ENCODE results near the gene RALA. TPM values are rescaled to one million over a fixed set of nuclear protein-coding genes. Genes with fewer than 3 reads are reported as not detected.

The RALA gene
- total and polyA plus RNA-seq, 2 donors from 2014 or later = 21.5 to 25.1 TPM

DNA sequence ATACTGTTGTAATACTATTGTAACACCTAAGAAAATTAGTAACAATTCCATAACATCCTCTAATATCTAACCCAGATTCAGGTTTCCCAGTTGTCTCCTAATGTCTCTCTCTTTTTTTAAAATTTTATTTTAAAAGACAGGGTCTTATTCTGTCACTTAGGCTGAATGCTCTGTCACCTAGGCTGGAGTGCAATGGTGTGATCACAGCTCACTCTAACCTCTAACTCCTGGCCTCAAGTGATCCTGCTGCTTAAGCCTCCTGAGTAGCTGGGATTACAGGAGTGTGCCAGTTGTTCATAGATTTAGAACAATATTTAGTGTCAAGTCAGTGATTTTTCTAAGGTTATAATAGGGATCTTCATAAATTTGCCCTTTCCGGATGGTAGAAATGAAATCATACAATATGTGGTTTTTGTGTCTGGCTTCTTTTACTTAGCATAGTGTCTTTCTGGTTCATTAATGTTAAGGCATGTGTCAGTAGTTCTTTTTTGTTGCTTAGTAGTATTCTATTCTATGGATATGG lies 14.7 kb downstream of the RALA start:
- TF ChIP-seq, protein P1, sequence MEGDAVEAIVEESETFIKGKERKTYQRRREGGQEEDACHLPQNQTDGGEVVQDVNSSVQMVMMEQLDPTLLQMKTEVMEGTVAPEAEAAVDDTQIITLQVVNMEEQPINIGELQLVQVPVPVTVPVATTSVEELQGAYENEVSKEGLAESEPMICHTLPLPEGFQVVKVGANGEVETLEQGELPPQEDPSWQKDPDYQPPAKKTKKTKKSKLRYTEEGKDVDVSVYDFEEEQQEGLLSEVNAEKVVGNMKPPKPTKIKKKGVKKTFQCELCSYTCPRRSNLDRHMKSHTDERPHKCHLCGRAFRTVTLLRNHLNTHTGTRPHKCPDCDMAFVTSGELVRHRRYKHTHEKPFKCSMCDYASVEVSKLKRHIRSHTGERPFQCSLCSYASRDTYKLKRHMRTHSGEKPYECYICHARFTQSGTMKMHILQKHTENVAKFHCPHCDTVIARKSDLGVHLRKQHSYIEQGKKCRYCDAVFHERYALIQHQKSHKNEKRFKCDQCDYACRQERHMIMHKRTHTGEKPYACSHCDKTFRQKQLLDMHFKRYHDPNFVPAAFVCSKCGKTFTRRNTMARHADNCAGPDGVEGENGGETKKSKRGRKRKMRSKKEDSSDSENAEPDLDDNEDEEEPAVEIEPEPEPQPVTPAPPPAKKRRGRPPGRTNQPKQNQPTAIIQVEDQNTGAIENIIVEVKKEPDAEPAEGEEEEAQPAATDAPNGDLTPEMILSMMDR (IDR thresholded peaks at IDR 0.05; ENCODE audit: borderline replicate concordance, extremely low read depth, insufficient read depth) = no peak
- Histone ChIP-seq H3K9ac (ENCODE audit: low read length in 3 of 3) (no peak overlapping the region), H3K4me1 (ENCODE audit: control insufficient read depth in 2 of 3, insufficient read depth in 2 of 3, low read depth in 1 of 3, low read length in 3 of 3) (no peaks in the 10 kb centered on the region), H3K36me3 (ENCODE audit: control insufficient read depth in 2 of 3, insufficient read depth in 3 of 3, low read length in 3 of 3) (no peaks in the 10 kb centered on the region), H3K9me3 (ENCODE audit: control insufficient read depth in 2 of 3, insufficient read depth in 1 of 3, low read length in 3 of 3) (no peaks in the 10 kb centered on the region), H3K27ac (ENCODE audit: low read depth in 2 of 2, low read length in 2 of 2) (no peak overlapping the region), H3K27me3 (ENCODE audit: control insufficient read depth, insufficient read depth, low read length) (no peaks in the 10 kb centered on the region), H3K4me3 (ENCODE audit: low read length in 3 of 3) (no peak overlapping the region)
- intact Hi-C loops (cut with DNase I) = no loop called here
- FAIRE-seq (no peak), DNase-seq (no peak)

DNA sequence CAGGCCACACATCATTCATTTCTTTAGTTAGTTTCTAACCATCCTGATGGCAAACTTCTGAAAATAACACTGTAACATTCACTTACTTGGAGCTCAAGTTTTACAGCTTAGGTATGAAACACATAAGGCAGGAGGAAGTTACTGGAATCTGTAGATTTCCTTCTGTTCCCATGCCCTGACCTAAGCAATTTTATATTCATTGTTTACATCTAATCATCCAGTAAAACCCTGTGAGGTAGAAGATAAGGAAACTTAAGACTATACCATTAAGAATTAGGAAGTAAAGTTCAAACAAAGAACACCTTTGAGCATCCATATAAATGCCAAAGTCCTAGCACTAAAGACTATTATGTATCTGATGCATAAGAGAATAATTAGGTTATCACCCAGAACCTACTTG lies 19.5 kb downstream of the RALA start:
- Histone ChIP-seq H3K4me3 (ENCODE audit: low read length in 3 of 3) (no peak overlapping the region), H3K27ac (ENCODE audit: low read depth in 2 of 2, low read length in 2 of 2) (no peak overlapping the region), H3K4me1 (ENCODE audit: control insufficient read depth in 2 of 3, insufficient read depth in 2 of 3, low read depth in 1 of 3, low read length in 3 of 3) (no peaks in the 10 kb centered on the region), H3K36me3 (ENCODE audit: control insufficient read depth in 2 of 3, insufficient read depth in 3 of 3, low read length in 3 of 3) (no peaks in the 10 kb centered on the region), H3K9me3 (ENCODE audit: control insufficient read depth in 2 of 3, insufficient read depth in 1 of 3, low read length in 3 of 3) (no peaks in the 10 kb centered on the region), H3K27me3 (ENCODE audit: control insufficient read depth, insufficient read depth, low read length) (no peaks in the 10 kb centered on the region), H3K9ac (ENCODE audit: low read length in 3 of 3) (no peak overlapping the region)
- intact Hi-C loops (cut with DNase I) = no loop called here
- DNase-seq = no peak
- no peak for FAIRE-seq
- TF ChIP-seq, protein P1 (IDR thresholded peaks at IDR 0.05; ENCODE audit: borderline replicate concordance, extremely low read depth, insufficient read depth) = no peak

DNA sequence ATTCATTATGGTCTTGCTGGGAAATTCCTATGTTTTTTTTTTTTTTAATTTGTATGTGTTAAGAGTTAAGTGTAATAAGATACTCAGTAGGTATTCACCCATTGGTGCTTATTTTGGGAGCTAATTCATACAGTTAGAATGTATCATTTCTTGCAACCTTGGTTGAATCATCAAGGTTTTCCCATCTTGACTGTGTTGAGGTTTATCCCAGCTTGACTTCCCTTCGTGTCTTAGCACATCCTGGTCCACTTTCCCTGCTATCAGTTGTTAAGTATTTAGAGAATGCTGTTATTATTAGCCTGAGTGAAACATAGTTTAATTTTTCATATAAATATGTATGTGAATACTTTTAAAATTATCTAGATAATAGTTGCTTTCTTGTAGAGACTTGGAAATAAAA lies 20.8 kb downstream of the RALA start:
- Histone ChIP-seq H3K27me3 (ENCODE audit: control insufficient read depth, insufficient read depth, low read length) (no peaks in the 10 kb centered on the region), H3K9me3 (ENCODE audit: control insufficient read depth in 2 of 3, insufficient read depth in 1 of 3, low read length in 3 of 3) (no peaks in the 10 kb centered on the region), H3K4me1 (ENCODE audit: control insufficient read depth in 2 of 3, insufficient read depth in 2 of 3, low read depth in 1 of 3, low read length in 3 of 3) (no peaks in the 10 kb centered on the region), H3K9ac (ENCODE audit: low read length in 3 of 3) (no peak overlapping the region), H3K4me3 (ENCODE audit: low read length in 3 of 3) (no peak overlapping the region), H3K36me3 (ENCODE audit: control insufficient read depth in 2 of 3, insufficient read depth in 3 of 3, low read length in 3 of 3) (no peaks in the 10 kb centered on the region), H3K27ac (ENCODE audit: low read depth in 2 of 2, low read length in 2 of 2) (no peak overlapping the region)
- no peak for DNase-seq
- intact Hi-C loops (cut with DNase I) = no loop called here
- TF ChIP-seq, protein P1 (IDR thresholded peaks at IDR 0.05; ENCODE audit: borderline replicate concordance, extremely low read depth, insufficient read depth) = no peak
- no peak for FAIRE-seq
